Adrenal gland (tissue), 12 donors: ENCODE data around the gene SPAG8. TPM values are rescaled to one million over a fixed set of nuclear protein-coding genes. Genes with fewer than 3 reads are reported as not detected.
A peak's percentile ranks its signal among the peaks of the same experiment; 100 is the strongest.

Experiments used
- DNase-seq, 7 donors: peaks; one replicate each; pipeline ENCODE4 v3.0.0-alpha.2; 2019 to 2020
- H3K27ac ChIP-seq, 5 donors: fragments of 200-600 bp; sonication (generic) in 4 of 5; 1 replicate in 3 of 5; 2 replicates in 2 of 5; pipeline versions ENCODE4 v1.5.1 to v1.8.0; 2016 to 2020; ENCODE audit warnings: mild to moderate bottlenecking in 1 of 5
- H3K27me3 ChIP-seq: fragments of 200-600 bp; 2 replicates; pipeline ENCODE4 v1.8.0; 2021
- H3K36me3 ChIP-seq, 2 donors: fragments of 200-600 bp; replicated peaks in 1 of 2; 1 replicate in 1 of 2; 2 replicates in 1 of 2; pipeline versions ENCODE4 v1.5.1 to v1.8.0; 2018 to 2022
- H3K4me1 ChIP-seq, 2 donors: fragments of 200-600 bp; replicated peaks in 1 of 2; 1 replicate in 1 of 2; 2 replicates in 1 of 2; pipeline versions ENCODE4 v1.5.1 to v1.8.0; 2018 to 2021
- H3K4me3 ChIP-seq, 4 donors: fragments of 200-600 bp; sonication (generic) in 3 of 4; one replicate each; pipeline ENCODE4 v1.5.1; 2016 to 2018
- H3K9me3 ChIP-seq, 3 donors: fragments of 200-600 bp; sonication (generic) in 1 of 3; replicated peaks in 1 of 3; 1 replicate in 2 of 3; 2 replicates in 1 of 3; pipeline versions ENCODE4 v1.5.1 to v1.8.0; 2016 to 2021
- CTCF ChIP-seq, 6 experiments: fragments of 450-650 bp in 4 of 6; fragments of 200-600 bp in 2 of 6; sonication (generic) in 1 of 6; IDR thresholded peaks; 1 replicate in 5 of 6; 2 replicates in 1 of 6; pipeline versions ENCODE4 v1.5.1 to v1.8.0; 2016 to 2021; ENCODE audit warnings: antibody characterized with exemption in 6 of 6, mild to moderate bottlenecking in 2 of 6, moderate library complexity in 1 of 6
- POLR2A ChIP-seq, 2 donors: fragments of 450-650 bp; IDR thresholded peaks; one replicate each; pipeline ENCODE4 v1.6.1; 2017; ENCODE audit warnings: antibody characterized with exemption in 2 of 2, mild to moderate bottlenecking in 2 of 2, moderate library complexity in 1 of 2
- WGBS, 4 donors: extraction: QIAGEN DNeasy Blood & Tissue Kit in 2 of 4; methylation state at CpG; one replicate each; pipeline versions ENCODE4 v1.1.5 to v1.1.7; 2013 to 2017; 5-methylcytosine and 5-hydroxymethylcytosine counted together
- intact Hi-C, 2 donors: fragments of 100-400 bp; cut with DNase I; formaldehyde crosslinking; loops; one replicate each; pipeline versions ENCODE4 v1.14.1 to v1.15.0; 2022 to 2023
- polyA plus RNA-seq, 3 donors: library from polyadenylated mRNA; stranded (reverse); fragments of 200-250 nt in 2 of 3; fragments of 350-450 nt in 1 of 3; fragmentation: Illumina TruSeq in 1 of 3; extraction: RNeasy Lipid Tissue Mini Kit (QIAGEN cat#74804) in 1 of 3; gene quantifications; one replicate each; pipeline ENCODE4 v1.2.3, GENCODE V29; 2013 to 2014
- total RNA-seq, 9 donors: library from RNA; depleted of rRNA in 4 of 9; stranded (reverse); fragments of >200 nt in 4 of 9; fragments of 120-200 nt in 1 of 9; fragmentation: NEBNext Ultra II Directional in 1 of 9; extraction: Animal tissue kit (Norgen Biotek cat#: 25700) in 1 of 9; gene quantifications; one replicate each; pipeline versions ENCODE4 v1.1.0 to v1.2.4, GENCODE V29; 2013 to 2023
- donor health status: healthy with polysubstance abuse.
- donor health status: Bipolar disorder and iron deficiency.
- donor health status: DM: yes; HTN: yes; CAD: no.
- donor health status: DM: no; HTN: no; CAD: no.
- donor health status: DM: no; HTN: no; CAD: no.
- donor health status: DM: yes; HTN: yes; CAD: no.

SPAG8 gene
- total and polyA plus RNA-seq, 12 donors, result 0.98 to 9.2 (median 2.7) TPM

- no peaks in the 10 kb centered on the region for H3K36me3 ChIP-seq
- H3K9me3 ChIP-seq, result no peaks in the 10 kb centered on the region
- no peak for DNase-seq
- H3K27me3 ChIP-seq, result no peaks in the 10 kb centered on the region
- H3K27ac ChIP-seq, result no peak overlapping the region
- H3K4me3 ChIP-seq, result no peak overlapping the region
- WGBS, 4 donors, result 89 to 93% (median 91%) methylated on average over 3 of the region's 3 CpGs
- H3K4me1 ChIP-seq, result peaks cover 0 to 9% of the 10 kb centered on the region in 2 donors
- intact Hi-C loops, result no loop called here
- TF ChIP-seq CTCF (IDR thresholded peaks at IDR 0.05) (no peak), POLR2A (IDR thresholded peaks at IDR 0.05) (no peak)
Observed at GRCh38 chr9:35778496-35778895, 33.6 kb downstream of the SPAG8 start.

GRCh38 chr9:35776018-35776417 lies 36.0 kb downstream of the SPAG8 start:
- Histone ChIP-seq H3K27me3 (no peaks in the 10 kb centered on the region), H3K9me3 (no peaks in the 10 kb centered on the region), H3K4me3 (no peak overlapping the region), H3K36me3 (no peaks in the 10 kb centered on the region), H3K27ac (peak overlapping the region in 2 of 5 donors; percentile 28 to 29), H3K4me1 (peaks cover 9 to 22% of the 10 kb centered on the region in 2 donors)
- WGBS, 4 donors, result 42 to 58% (median 48%) methylated on average over 4 of the region's 4 CpGs
- no peak for DNase-seq
- TF ChIP-seq POLR2A (IDR thresholded peaks at IDR 0.05) (no peak), CTCF (IDR thresholded peaks at IDR 0.05) (no peak)
- intact Hi-C loops, result no loop called here

GRCh38 chr9:35774907-35775635 lies 37.0 kb downstream of the SPAG8 start:
- 58 to 63% (median 61%) methylated on average over 7 of the region's 7 CpGs for WGBS, 4 donors
- Histone ChIP-seq H3K27ac (peak overlapping the region in 3 of 5 donors; percentile 28 to 53 (median 28)), H3K27me3 (no peaks in the 10 kb centered on the region), H3K4me1 (peaks cover 18 to 32% of the 10 kb centered on the region in 2 donors), H3K9me3 (no peaks in the 10 kb centered on the region), H3K4me3 (no peak overlapping the region), H3K36me3 (no peaks in the 10 kb centered on the region)
- intact Hi-C loops, result no loop called here
- TF ChIP-seq POLR2A (IDR thresholded peaks at IDR 0.05), result no peak
- TF ChIP-seq CTCF (IDR thresholded peaks at IDR 0.05), result no peak
- DNase-seq, result peak in 4 of 7 donors; percentile 31 to 43 (median 38)

- intact Hi-C loops, result no loop called here
- no peak overlapping the region for H3K4me3 ChIP-seq
- H3K27me3 ChIP-seq, result no peaks in the 10 kb centered on the region
- no peak for DNase-seq
- 68 to 81% (median 74%) methylated on average over 3 of the region's 3 CpGs for WGBS, 4 donors
- peaks cover 18 to 32% of the 10 kb centered on the region in 2 donors for H3K4me1 ChIP-seq
- no peak for TF ChIP-seq CTCF (IDR thresholded peaks at IDR 0.05)
- TF ChIP-seq POLR2A (IDR thresholded peaks at IDR 0.05), result no peak
- H3K9me3 ChIP-seq, result no peaks in the 10 kb centered on the region
- no peaks in the 10 kb centered on the region for H3K36me3 ChIP-seq
- peak overlapping the region in 2 of 5 donors; percentile 5 to 68 for H3K27ac ChIP-seq
Observed at GRCh38 chr9:35771943-35772342, 40.1 kb downstream of the SPAG8 start.
